Measurements from ENCODE around the gene DEAF1.

The DEAF1 gene

DNA sequence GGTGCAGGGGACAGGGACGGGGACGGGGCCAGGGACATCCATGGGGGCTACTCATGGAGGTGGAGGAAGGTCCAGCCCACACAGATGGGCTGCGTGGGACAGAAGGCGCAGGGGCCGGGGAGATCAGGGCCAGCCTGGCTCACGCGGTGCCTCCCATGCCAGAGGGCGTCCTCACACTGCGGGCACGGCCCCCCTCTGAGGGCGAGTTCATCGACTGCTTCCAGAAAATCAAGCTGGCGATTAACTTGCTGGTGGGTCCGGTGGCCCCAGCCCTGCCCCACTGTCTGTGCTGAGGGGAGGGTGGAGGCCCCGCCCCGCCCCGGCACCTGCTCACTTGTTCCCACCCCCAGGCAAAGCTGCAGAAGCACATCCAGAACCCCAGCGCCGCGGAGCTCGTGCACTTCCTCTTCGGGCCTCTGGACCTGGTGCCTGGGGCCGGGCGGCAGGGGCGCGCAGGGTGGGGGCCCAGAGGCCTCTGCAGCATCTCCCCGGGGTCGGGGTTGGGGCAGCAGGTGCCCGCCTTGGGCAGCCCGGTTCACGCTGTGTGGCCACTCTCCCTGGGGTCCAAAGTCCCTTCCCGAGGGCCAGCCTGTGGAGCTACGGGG, 26.8 kb upstream of the DEAF1 start:
- DNase-seq, result no peak

DNA sequence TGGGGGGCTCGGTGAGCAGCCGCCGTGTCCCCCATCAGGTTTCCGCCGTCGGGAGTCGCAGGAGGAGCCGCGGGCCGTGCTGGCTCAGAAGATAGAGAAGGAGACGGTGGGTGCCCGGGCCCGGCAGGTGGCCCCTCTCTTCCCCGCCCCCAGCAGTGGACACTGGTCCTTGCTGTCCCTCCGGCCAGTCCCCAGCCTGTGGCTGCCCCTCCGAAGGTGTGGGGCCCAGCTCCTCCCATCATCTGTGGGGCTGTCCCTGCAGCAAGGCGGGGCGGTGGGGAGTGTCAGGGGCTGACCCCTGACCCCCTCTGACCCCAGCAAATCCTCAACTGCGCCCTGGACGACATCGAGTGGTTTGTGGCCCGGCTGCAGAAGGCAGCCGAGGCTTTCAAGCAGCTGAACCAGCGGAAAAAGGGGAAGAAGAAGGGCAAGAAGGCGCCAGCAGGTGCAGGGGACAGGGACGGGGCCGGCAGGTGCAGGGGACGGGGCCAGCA, 26.3 kb upstream of the DEAF1 start:
- DNase-seq, result no peak

- no peak for DNase-seq
These were observed 25.7 kb upstream of the DEAF1 start for GRCh38 chr11:720642-721246.

DNA sequence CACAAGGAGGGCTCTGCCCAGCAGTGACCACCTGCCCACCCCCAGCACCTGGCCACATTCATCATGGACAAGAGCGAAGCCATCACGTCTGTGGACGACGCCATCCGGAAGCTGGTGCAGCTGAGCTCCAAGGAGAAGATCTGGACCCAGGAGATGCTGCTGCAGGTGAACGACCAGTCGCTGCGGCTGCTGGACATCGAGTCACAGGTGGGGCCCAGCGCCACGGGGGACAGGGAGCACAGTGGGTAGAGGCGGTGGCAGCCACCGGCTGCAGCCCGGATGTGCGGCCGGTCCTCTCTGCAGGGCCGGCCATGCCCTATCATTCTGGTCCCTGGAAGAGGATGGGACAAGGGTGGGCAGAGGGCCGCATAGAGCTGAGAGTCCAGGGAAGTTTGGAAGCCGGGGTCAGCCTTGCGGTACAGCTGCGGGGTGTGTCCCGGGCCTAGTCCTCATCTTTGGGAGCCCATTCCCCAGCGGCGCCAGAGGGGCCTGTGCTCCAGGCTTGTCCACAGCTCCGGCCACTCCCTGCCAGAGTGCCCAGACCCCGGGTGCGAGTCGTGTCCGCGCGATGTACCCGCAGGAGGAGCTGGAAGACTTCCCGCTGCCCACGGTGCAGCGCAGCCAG, 25.1 kb upstream of the DEAF1 start:
- no peak for DNase-seq

GRCh38 chr11:719214-720016, 24.4 kb upstream of the DEAF1 start:
- no peak for DNase-seq

- no peak for DNase-seq
These were observed 19.4 kb upstream of the DEAF1 start for GRCh38 chr11:714436-714835.

DNA sequence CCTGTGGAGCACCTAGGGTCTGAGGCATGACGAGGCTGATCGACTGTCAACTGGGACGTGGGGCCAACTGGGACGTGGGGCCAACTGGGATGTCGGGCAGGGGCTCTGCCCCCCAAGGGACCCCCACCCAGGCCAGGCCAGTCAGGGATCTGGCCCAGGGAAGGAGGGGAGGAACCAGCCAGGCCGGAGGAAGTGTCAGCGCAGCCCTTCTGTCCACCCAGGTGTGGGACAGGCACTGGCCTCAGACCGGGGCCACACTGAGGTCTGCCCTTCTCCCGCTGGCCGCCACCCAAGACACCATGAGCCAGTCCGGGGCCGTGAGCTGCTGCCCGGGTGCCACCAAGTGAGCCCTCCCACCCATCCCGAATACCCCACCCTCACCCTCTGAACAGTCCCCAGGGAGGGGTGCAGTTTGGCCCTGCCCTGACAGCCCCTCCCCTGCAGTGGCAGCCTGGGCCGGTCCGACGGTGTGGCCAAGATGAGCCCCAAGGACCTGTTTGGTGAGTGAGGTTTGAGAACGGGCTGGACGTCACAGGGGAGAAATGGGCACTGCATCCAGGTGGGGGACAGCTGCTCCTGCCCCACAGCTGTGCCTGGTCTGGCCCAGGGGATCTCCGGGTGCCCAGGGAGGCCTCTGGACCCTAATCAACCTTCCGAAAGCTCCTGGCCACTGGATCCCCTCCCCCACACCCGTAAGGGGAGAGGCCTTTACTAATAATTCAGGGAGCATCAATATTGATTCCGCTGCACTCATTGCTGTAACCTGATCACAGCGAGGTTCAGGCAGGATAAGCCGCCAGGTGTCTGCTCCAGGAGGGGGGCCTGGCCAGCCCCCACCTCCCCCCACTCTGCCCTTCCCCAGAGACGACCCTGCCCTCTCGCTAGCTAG, 14.3 kb upstream of the DEAF1 start:
- no peak for DNase-seq

DNA sequence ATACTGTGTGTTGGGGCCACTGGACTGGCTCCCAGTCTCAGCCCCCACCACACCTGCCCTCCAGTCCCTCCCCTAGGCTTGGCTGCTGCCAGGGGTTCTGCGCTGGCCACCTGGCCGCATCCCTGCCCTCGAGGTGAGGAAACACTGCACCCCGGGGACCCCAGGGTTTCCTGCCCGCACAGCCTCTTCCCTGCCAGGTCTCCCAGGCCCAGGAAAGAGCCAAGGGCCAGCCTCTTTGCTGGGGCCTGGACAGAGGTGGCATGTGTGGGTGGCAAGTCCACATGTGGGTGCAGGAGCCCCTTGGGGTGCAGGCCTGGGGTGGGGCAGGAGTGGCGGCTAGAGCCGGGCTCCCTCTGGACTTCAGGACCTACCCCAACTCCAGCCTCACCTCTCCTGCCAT, 13.5 kb upstream of the DEAF1 start:
- no peak for DNase-seq

GRCh38 chr11:707817-708420, 12.9 kb upstream of the DEAF1 start:
- no peak for DNase-seq

GRCh38 chr11:706957-707816, 12.2 kb upstream of the DEAF1 start:
- no peak for DNase-seq

DNA sequence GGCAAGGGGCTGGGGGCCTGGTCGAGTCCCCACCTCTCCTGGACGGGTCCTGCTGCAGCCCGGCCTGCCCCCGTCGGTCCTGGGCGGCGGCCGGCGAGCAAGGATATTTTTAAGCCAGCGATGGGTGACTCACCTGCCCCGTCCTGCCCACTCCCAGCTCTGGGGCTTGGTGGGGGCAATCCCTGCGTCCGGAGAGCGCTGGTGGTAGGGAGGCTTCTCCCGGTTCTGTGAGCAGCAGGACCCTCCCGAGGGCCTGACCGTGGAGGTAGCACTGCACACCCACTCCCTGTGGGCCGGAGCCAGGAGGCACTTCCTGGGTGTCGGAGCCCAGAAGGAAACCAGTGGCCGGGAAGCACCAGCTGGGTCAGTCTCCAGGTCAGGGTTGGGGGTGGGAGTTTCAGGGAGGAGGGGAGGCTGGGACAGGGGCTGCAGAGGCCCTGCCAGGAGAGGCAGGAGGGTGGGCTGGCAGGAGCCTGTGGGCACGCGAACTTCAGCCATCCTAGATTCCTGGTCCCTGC, 11.5 kb upstream of the DEAF1 start:
- no peak for DNase-seq

GRCh38 chr11:705646-706438, 10.8 kb upstream of the DEAF1 start, which contains the start of gene EPS8L2:
Gene EPS8L2 (plus strand): TSS chr11:706231. CDS start chr11:709408, 3,177 bp downstream.
- no peak for DNase-seq

- DNase-seq, result no peak
These were observed 10.0 kb upstream of the DEAF1 start for GRCh38 chr11:704781-705645.

GRCh38 chr11:704228-704674, 9.2 kb upstream of the DEAF1 start:
- DNase-seq, result no peak

- DNase-seq, result no peak
These were observed 8.5 kb upstream of the DEAF1 start for GRCh38 chr11:703506-703905.

- no peak for DNase-seq
These were observed 7.7 kb upstream of the DEAF1 start for GRCh38 chr11:702462-703461.

DNA sequence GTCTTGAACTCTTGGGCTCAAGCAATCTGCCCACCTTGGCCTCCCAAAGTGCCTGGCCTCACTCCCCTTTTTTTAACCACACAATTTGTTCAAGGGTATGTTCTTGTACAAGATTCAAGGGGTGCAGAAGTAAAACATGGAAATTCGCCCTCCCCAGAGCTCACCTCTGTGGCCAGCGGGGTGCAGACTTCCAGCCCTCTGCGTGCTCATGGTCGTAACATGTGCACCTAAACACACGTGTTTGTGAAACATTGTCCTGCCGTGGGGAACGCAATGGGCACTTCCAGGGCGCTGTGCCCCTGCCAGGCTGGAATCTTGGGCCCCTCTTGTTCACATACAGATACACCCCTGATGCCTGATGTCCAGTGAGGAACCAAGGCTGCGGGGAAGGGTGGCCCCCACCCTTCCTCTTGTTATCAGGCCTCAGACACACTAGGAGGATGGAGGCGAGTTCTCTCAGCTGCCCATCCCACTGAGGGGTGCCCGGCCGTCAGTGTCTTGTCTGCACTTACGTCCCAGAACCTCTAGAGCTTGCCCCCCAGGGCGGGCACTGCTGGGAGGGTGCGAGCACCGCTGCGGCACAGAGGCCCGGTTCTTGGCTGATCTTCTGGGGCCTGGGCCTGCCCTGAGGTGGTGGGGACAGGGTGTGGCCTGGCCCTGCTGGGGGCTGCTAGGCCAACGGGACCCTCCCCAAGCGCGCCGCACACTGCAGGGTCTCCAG, 6.9 kb upstream of the DEAF1 start:
- no peak for DNase-seq
